VCaP (cell line): ENCODE results near the gene CSPG4.
"Not testable (repeated sequence)": the region's sequence is repeated elsewhere in the genome, so short reads cannot be mapped to it uniquely, and the experiment has no call there.

ENCODE experiments used
- H3K27ac ChIP-seq: fragments of 450-650 bp; 2 replicates; pipeline ENCODE4 v1.5.1; 2017
- CTCF ChIP-seq: fragments of 450-650 bp; conservative IDR thresholded peaks from 2 replicates; pipeline ENCODE4 v1.5.1; 2017; ENCODE audit warnings: mild to moderate bottlenecking, moderate library complexity

The CSPG4 gene

GRCh38 chr15:75721480-75721922, 8.9 kb upstream of the CSPG4 start:
- no peak overlapping the region for H3K27ac ChIP-seq
- no peak for TF ChIP-seq CTCF

GRCh38 chr15:75720787-75721479, 8.3 kb upstream of the CSPG4 start:
- TF ChIP-seq CTCF, result peak; percentile 66
- H3K27ac ChIP-seq, result no peak overlapping the region

GRCh38 chr15:75720297-75720696, 7.6 kb upstream of the CSPG4 start:
- TF ChIP-seq CTCF, result no peak
- H3K27ac ChIP-seq, result no peak overlapping the region

- no peak overlapping the region for H3K27ac ChIP-seq
- TF ChIP-seq CTCF, result no peak
These were observed 5.7 kb upstream of the CSPG4 start for GRCh38 chr15:75718328-75718727.

GRCh38 chr15:75717001-75717400, 4.4 kb upstream of the CSPG4 start:
- H3K27ac ChIP-seq, result not testable (repeated sequence)

- H3K27ac ChIP-seq, result not testable (repeated sequence)
These were observed 3.8 kb upstream of the CSPG4 start for GRCh38 chr15:75716249-75716950.

- not testable (repeated sequence) for H3K27ac ChIP-seq
These were observed 2.7 kb upstream of the CSPG4 start for GRCh38 chr15:75715312-75715832.

GRCh38 chr15:75714195-75714594, 1.5 kb upstream of the CSPG4 start:
- no peak for TF ChIP-seq CTCF

GRCh38 chr15:75713338-75713895, 769 bp upstream of the CSPG4 start:
- H3K27ac ChIP-seq, result no peak overlapping the region
- no peak for TF ChIP-seq CTCF

More at GRCh38 chr15:75714195-75714594, 1.5 kb upstream of the CSPG4 start:
- no peak overlapping the region for H3K27ac ChIP-seq

GRCh38 chr15:75711495-75711894, 1.2 kb downstream of the CSPG4 start:
- H3K27ac ChIP-seq, result not testable (repeated sequence)

- H3K27ac ChIP-seq, result not testable (repeated sequence)
These were observed 1.8 kb downstream of the CSPG4 start for GRCh38 chr15:75710874-75711273.

- not testable (repeated sequence) for H3K27ac ChIP-seq
These were observed 3.2 kb downstream of the CSPG4 start for GRCh38 chr15:75709458-75709857.
